ENCODE results near the gene MAP3K10. TPM values are rescaled to one million over a fixed set of nuclear protein-coding genes. Genes with fewer than 3 reads are reported as not detected.
A peak's percentile ranks its signal among the peaks of the same experiment; 100 is the strongest.

Gene MAP3K10
- total and polyA plus RNA-seq, 9 of the 15 experiments (the other 6 are each of a cell fraction or from before 2014, with no cell fraction given), result 0.01 to 8.0 (median 2.7) TPM; not detected in 1

- CTCF ChIA-PET (ENCODE audit: low intra/inter-chr PET ratio), result no interaction called here
- 40% methylated on average over 3 of the region's 3 CpGs for WGBS (ENCODE audit: insufficient coverage, low coverage, missing lambda C conversion rate)
- intact Hi-C loops (cut with micrococcal nuclease) (no loop called here), in situ Hi-C loops (cut with MboI) (no loop called here)
- Histone ChIP-seq H3K36me3 (ENCODE audit: control insufficient read depth, insufficient read depth, low read length) (no peaks in the 10 kb centered on the region), H3K27me3 (ENCODE audit: control insufficient read depth in 2 of 2, insufficient read depth in 2 of 2, low read length in 2 of 2) (no peaks in the 10 kb centered on the region), H3K79me2 (ENCODE audit: control insufficient read depth, insufficient read depth, low read length) (no peaks in the 10 kb centered on the region), H3K9ac (ENCODE audit: insufficient read depth in 1 of 2, low read depth in 2 of 2, low read length in 2 of 2) (no peak overlapping the region), H2AFZ (ENCODE audit: low read depth, low read length) (no peak overlapping the region), H3K4me3 (no peak overlapping the region), H4K20me1 (replicated peaks; ENCODE audit: control insufficient read depth, insufficient read depth, low read length) (no peaks in the 10 kb centered on the region), H3K9me1 (ENCODE audit: control insufficient read depth, insufficient read depth, low read length) (no peaks in the 10 kb centered on the region), H3K27ac (ENCODE audit: extremely low read depth, low read depth, low read length) (no peak overlapping the region), H3K9me3 (replicated peaks; ENCODE audit: control insufficient read depth, insufficient read depth, low read depth, low read length) (peaks cover 3% of the 10 kb centered on the region; the same call in 1 of the 2 replicates), H3K4me1 (replicated peaks in 1 of 2; ENCODE audit: control insufficient read depth in 2 of 2, insufficient read depth in 2 of 2, low read length in 2 of 2) (no peaks in the 10 kb centered on the region; a peak in 1 of 5 replicates), H3K4me2 (ENCODE audit: insufficient read depth, low read length) (no peak overlapping the region)
- no TSS peak for BruUV-seq (replicated peaks)
- DNase-seq (ENCODE audit: extremely low read depth in 1 of 4, low spot score in 3 of 4) (no peak), ATAC-seq (no peak), FAIRE-seq (no peak)
- POLR2A ChIA-PET, result interaction anchor here (0.7 to 1.1 kb wide), 2 partner anchors 11 to 838 kb away, joined by 3 to 4 read pairs; no protein-coding TSS in a partner anchor
- TF ChIP-seq ARID3B (CRISPR knock-in tag; IDR thresholded peaks at IDR 0.05; ENCODE audit: borderline replicate concordance) (no peak), TBL1XR1 (IDR thresholded peaks at IDR 0.05; ENCODE audit: low read length in 2 of 2) (no peak), MAFF (IDR thresholded peaks at IDR 0.05; ENCODE audit: low read length) (peak; percentile 37; the same call in 1 of the 2 replicates), CAMTA2 (CRISPR knock-in tag; conservative IDR thresholded peaks at IDR 0.05) (no peak), ARHGAP35 (IDR thresholded peaks at IDR 0.05; ENCODE audit: partially characterized antibody) (no peak), SAFB2 (IDR thresholded peaks at IDR 0.05; ENCODE audit: borderline replicate concordance, low read depth, low read length, severe bottlenecking) (no peak), DIDO1 (tag; IDR thresholded peaks at IDR 0.05; ENCODE audit: low read depth) (no peak), ZNF316 (IDR thresholded peaks at IDR 0.05) (peak; percentile 59), TOE1 (IDR thresholded peaks at IDR 0.05; ENCODE audit: borderline replicate concordance) (no peak), TOE1 (CRISPR knock-in tag; IDR thresholded peaks at IDR 0.05; ENCODE audit: borderline replicate concordance, low read depth) (no peak), HOMEZ (CRISPR knock-in tag; IDR thresholded peaks at IDR 0.05) (no peak), SIN3B (IDR thresholded peaks at IDR 0.05; ENCODE audit: low read depth) (no peak), SMAD4 (CRISPR knock-in tag; conservative IDR thresholded peaks at IDR 0.05) (no peak), C11orf30 (IDR thresholded peaks at IDR 0.05; ENCODE audit: low read depth) (peak; percentile 51; the same call in 1 of the 2 replicates)
Measured at GRCh38 chr19:40162104-40162503, 29.1 kb upstream of the MAP3K10 start.

All from K562 (cell line).